DND-41 (cell line): ENCODE results near the gene IL1RAPL2.

Experiments used
- CTCF ChIP-seq: IDR thresholded peaks from 2 replicates; pipeline ENCODE4 v1.5.1; 2012; ENCODE audit warnings: borderline replicate concordance, low read length, moderate library complexity, mild to moderate bottlenecking; ENCODE audit not compliant: poor library complexity, severe bottlenecking; ENCODE audit errors: extremely low read depth
- EZH2 ChIP-seq: IDR thresholded peaks from 3 replicates; pipeline ENCODE4 v1.6.1; 2012; ENCODE audit warnings: borderline replicate concordance, low read depth, mild to moderate bottlenecking, moderate library complexity, low read length, inconsistent platforms; ENCODE audit not compliant: severe bottlenecking

- TF ChIP-seq CTCF (no peak), EZH2 (no peak)
These were observed 699.1 kb downstream of the IL1RAPL2 start for GRCh38 chrX:105265093-105265492.
